KMS-11 (cell line): ENCODE results near the gene RFTN1.

Source experiments
- H2AFZ ChIP-seq: fragments of 200-600 bp; sonication (generic); 2 replicates; pipeline ENCODE4 v1.6.1; 2016; ENCODE audit warnings: antibody characterized with exemption, mixed run types, low read depth
- H3K27ac ChIP-seq: fragments of 200-600 bp; sonication (generic); 2 replicates; pipeline ENCODE4 v1.6.1; 2016; ENCODE audit warnings: mild to moderate bottlenecking, mixed run types
- H3K27me3 ChIP-seq: fragments of 200-600 bp; sonication (generic); 2 replicates; pipeline ENCODE4 v1.6.1; 2017; ENCODE audit warnings: mild to moderate bottlenecking, low read depth, mixed run types, moderate library complexity; ENCODE audit not compliant: insufficient read depth
- H3K36me3 ChIP-seq: fragments of 200-600 bp; sonication (generic); 2 replicates; pipeline ENCODE4 v1.6.1; 2017; ENCODE audit warnings: mild to moderate bottlenecking, mixed run types; ENCODE audit not compliant: insufficient read depth
- H3K4me1 ChIP-seq: fragments of 200-600 bp; sonication (generic); 2 replicates; pipeline ENCODE4 v1.6.1; 2016; ENCODE audit warnings: mild to moderate bottlenecking, low read depth, mixed run types; ENCODE audit not compliant: poor library complexity, severe bottlenecking
- H3K4me2 ChIP-seq: fragments of 200-600 bp; sonication (generic); 2 replicates; pipeline ENCODE4 v1.7.0; 2016; ENCODE audit warnings: mild to moderate bottlenecking, mixed run types
- H3K4me3 ChIP-seq: fragments of 200-600 bp; sonication (generic); IDR thresholded peaks from 2 replicates; pipeline ENCODE4 v1.6.1; 2017; ENCODE audit warnings: low read depth, low read length, mixed read lengths; ENCODE audit not compliant: insufficient read depth
- H3K79me2 ChIP-seq: fragments of 200-600 bp; sonication (generic); 2 replicates; pipeline ENCODE4 v1.6.1; 2016; ENCODE audit warnings: low read depth, mixed run types; ENCODE audit not compliant: insufficient read depth
- H3K9ac ChIP-seq: fragments of 200-600 bp; sonication (generic); 2 replicates; pipeline ENCODE4 v1.6.1; 2016; ENCODE audit warnings: mild to moderate bottlenecking, mixed run types
- H4K20me1 ChIP-seq: fragments of 200-600 bp; sonication (generic); 2 replicates; pipeline ENCODE4 v1.6.1; 2016; ENCODE audit warnings: mild to moderate bottlenecking, mixed run types; ENCODE audit not compliant: insufficient read depth
- CTCF ChIP-seq: fragments of 200-600 bp; sonication (generic); conservative IDR thresholded peaks from 2 replicates; pipeline ENCODE4 v1.6.1; 2017; ENCODE audit warnings: low read depth, mild to moderate bottlenecking, antibody characterized with exemption, low read length, moderate library complexity, mixed read lengths

RFTN1 gene

GRCh38 chr3:16482194-16482769, 31.2 kb downstream of the RFTN1 start:
- Histone ChIP-seq H3K79me2 (no peaks in the 10 kb centered on the region), H3K9ac (no peak overlapping the region), H2AFZ (no peak overlapping the region), H3K4me3 (no peak overlapping the region), H3K36me3 (no peaks in the 10 kb centered on the region), H3K27ac (no peak overlapping the region), H3K27me3 (no peaks in the 10 kb centered on the region), H3K4me2 (no peak overlapping the region), H4K20me1 (no peaks in the 10 kb centered on the region), H3K4me1 (no peaks in the 10 kb centered on the region)
- no peak for TF ChIP-seq CTCF

- no peak overlapping the region for H2AFZ ChIP-seq
- H3K4me2 ChIP-seq: no peak overlapping the region
- no peaks in the 10 kb centered on the region for H3K4me1 ChIP-seq
- H3K27me3 ChIP-seq: no peaks in the 10 kb centered on the region
- H3K36me3 ChIP-seq: no peaks in the 10 kb centered on the region
- no peak overlapping the region for H3K4me3 ChIP-seq
- H3K9ac ChIP-seq: no peak overlapping the region
- no peaks in the 10 kb centered on the region for H4K20me1 ChIP-seq
- no peaks in the 10 kb centered on the region for H3K79me2 ChIP-seq
- no peak overlapping the region for H3K27ac ChIP-seq
- TF ChIP-seq CTCF: no peak
Measured at GRCh38 chr3:16481546-16481897, 32.0 kb downstream of the RFTN1 start.

GRCh38 chr3:16480861-16481545, 32.5 kb downstream of the RFTN1 start:
- Histone ChIP-seq H3K4me3 (no peak overlapping the region), H3K36me3 (no peaks in the 10 kb centered on the region), H3K79me2 (no peaks in the 10 kb centered on the region), H4K20me1 (no peaks in the 10 kb centered on the region), H2AFZ (no peak overlapping the region), H3K4me2 (no peak overlapping the region), H3K9ac (no peak overlapping the region), H3K4me1 (no peaks in the 10 kb centered on the region), H3K27ac (no peak overlapping the region), H3K27me3 (no peaks in the 10 kb centered on the region)
- no peak for TF ChIP-seq CTCF

GRCh38 chr3:16478516-16478915, 35.0 kb downstream of the RFTN1 start:
- no peaks in the 10 kb centered on the region for H3K36me3 ChIP-seq
- H3K27me3 ChIP-seq: no peaks in the 10 kb centered on the region
- H3K4me3 ChIP-seq: no peak overlapping the region
- H2AFZ ChIP-seq: no peak overlapping the region
- H3K4me2 ChIP-seq: no peak overlapping the region
- H3K27ac ChIP-seq: no peak overlapping the region
- H3K4me1 ChIP-seq: no peaks in the 10 kb centered on the region
- H3K9ac ChIP-seq: no peak overlapping the region
- H4K20me1 ChIP-seq: no peaks in the 10 kb centered on the region
- H3K79me2 ChIP-seq: no peaks in the 10 kb centered on the region
- no peak for TF ChIP-seq CTCF
